Vagina (tissue), 2 donors: ENCODE measurements around the gene BIRC6. TPM values are rescaled to one million over a fixed set of nuclear protein-coding genes. Genes with fewer than 3 reads are reported as not detected.

Experiments used
- DNase-seq, 2 donors: peaks; one replicate each; pipeline ENCODE4 v3.0.0-alpha.2; 2017; ENCODE audit errors: extremely low spot score in 2 of 2
- H3K27ac ChIP-seq: fragments of 200-600 bp; sonication (generic); one replicate; pipeline ENCODE4 v1.5.1; 2019
- H3K27me3 ChIP-seq: fragments of 200-600 bp; sonication (generic); one replicate; pipeline ENCODE4 v1.5.1; 2019
- H3K36me3 ChIP-seq, 2 donors: fragments of 200-600 bp; sonication (generic); one replicate each; pipeline ENCODE4 v1.5.1; 2017 to 2019
- H3K4me1 ChIP-seq: fragments of 200-600 bp; sonication (generic); one replicate; pipeline ENCODE4 v1.5.1; 2019
- H3K4me3 ChIP-seq, 2 donors: fragments of 200-600 bp; sonication (generic); 1 replicate in 1 of 2; 2 replicates in 1 of 2; pipeline ENCODE4 v1.5.1; 2016 to 2019
- H3K9me3 ChIP-seq: fragments of 200-600 bp; sonication (generic); one replicate; pipeline ENCODE4 v1.5.1; 2019
- CTCF ChIP-seq, 3 experiments: fragments of 450-650 bp in 2 of 3; fragments of 200-600 bp in 1 of 3; sonication (generic) in 1 of 3; IDR thresholded peaks; one replicate each; pipeline ENCODE4 v1.5.1; 2017 to 2019; ENCODE audit warnings: antibody characterized with exemption in 3 of 3, mild to moderate bottlenecking in 2 of 3, moderate library complexity in 2 of 3
- POLR2A ChIP-seq, 2 donors: fragments of 450-650 bp; IDR thresholded peaks; one replicate each; pipeline ENCODE4 v1.6.1; 2017; ENCODE audit warnings: antibody characterized with exemption in 2 of 2, mild to moderate bottlenecking in 2 of 2, moderate library complexity in 2 of 2
- POLR2AphosphoS5 ChIP-seq, 2 donors: sonication (generic); formaldehyde crosslinking; IDR thresholded peaks; one replicate each; pipeline ENCODE4 v1.9.0; 2017; ENCODE audit warnings: antibody characterized with exemption in 2 of 2, mild to moderate bottlenecking in 2 of 2, low read depth in 1 of 2; ENCODE audit not compliant: insufficient read depth in 1 of 2
- intact Hi-C: fragments of 100-400 bp; cut with DNase I; formaldehyde crosslinking; loops from one replicate; pipeline ENCODE4 v1.15.1; 2023
- total RNA-seq: library from RNA; depleted of rRNA; stranded (reverse); fragments of >200 nt; gene quantifications from one replicate; pipeline ENCODE4 v1.2.3, GENCODE V29; 2016

The BIRC6 gene
- total RNA-seq, 1 donor from 2014 or later = 92.8 TPM

DNA sequence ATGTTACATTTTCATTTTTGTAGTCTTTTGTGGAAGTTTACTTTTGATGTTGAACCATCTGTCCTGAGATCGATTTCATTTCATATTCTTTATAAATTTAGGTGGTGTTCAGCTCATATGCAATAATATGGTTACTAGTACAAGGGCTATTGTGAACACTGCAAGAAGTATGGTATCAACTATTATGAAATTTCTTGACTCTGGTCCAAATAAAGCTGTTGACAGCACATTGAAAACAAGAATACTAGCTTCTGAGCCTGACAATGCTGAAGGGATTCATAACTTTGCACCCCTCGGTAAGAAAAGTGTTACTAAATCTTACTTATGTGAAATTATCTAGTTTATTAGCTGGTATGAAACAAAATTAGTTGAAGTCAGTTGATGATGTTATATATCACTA, 146.1 kb downstream of the BIRC6 start:
- H3K27me3 ChIP-seq = no peaks in the 10 kb centered on the region
- no peak for TF ChIP-seq POLR2A (IDR thresholded peaks at IDR 0.05)
- TF ChIP-seq CTCF (IDR thresholded peaks at IDR 0.05) = no peak
- TF ChIP-seq POLR2AphosphoS5 (IDR thresholded peaks at IDR 0.05; ENCODE audit: insufficient read depth in 1 of 2, low read depth in 1 of 2) = no peak
- H3K4me3 ChIP-seq = no peak overlapping the region
- no peak for DNase-seq
- H3K27ac ChIP-seq = no peak overlapping the region
- no peaks in the 10 kb centered on the region for H3K4me1 ChIP-seq
- H3K9me3 ChIP-seq = no peaks in the 10 kb centered on the region
- intact Hi-C loops = no loop called here
- peaks cover 0 to 50% of the 10 kb centered on the region in 2 donors for H3K36me3 ChIP-seq

DNA sequence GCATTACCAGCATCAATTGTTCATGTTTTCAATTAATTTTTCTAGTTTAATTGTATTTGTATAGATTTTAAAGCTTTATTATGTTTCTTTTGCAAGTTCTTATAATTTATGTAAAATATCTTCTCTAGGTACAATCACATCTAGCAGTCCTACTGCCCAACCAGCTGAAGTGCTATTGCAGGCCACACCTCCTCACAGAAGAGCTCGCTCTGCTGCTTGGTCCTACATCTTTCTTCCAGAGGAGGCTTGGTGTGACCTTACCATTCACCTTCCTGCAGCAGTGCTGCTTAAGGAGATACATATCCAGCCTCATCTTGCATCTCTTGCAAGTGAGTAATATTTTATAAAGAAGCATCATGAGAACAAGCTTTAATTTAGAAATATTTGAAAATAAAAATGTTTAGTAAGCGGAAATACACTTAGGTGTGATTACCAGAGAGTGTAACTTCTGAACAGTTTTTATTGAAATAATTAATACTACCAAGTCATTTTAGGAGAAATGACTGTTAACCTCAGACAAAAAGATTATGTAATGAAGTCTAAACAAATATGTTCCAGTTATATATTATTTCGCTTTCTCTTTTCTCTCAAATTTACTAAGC, 148.2 kb downstream of the BIRC6 start:
- Histone ChIP-seq H3K27ac (no peak overlapping the region), H3K4me1 (no peaks in the 10 kb centered on the region), H3K4me3 (no peak overlapping the region), H3K27me3 (no peaks in the 10 kb centered on the region), H3K9me3 (no peaks in the 10 kb centered on the region), H3K36me3 (peaks cover 0 to 58% of the 10 kb centered on the region in 2 donors)
- intact Hi-C loops = no loop called here
- DNase-seq = no peak
- TF ChIP-seq POLR2AphosphoS5 (IDR thresholded peaks at IDR 0.05; ENCODE audit: insufficient read depth in 1 of 2, low read depth in 1 of 2) (no peak), CTCF (IDR thresholded peaks at IDR 0.05) (no peak)

DNA sequence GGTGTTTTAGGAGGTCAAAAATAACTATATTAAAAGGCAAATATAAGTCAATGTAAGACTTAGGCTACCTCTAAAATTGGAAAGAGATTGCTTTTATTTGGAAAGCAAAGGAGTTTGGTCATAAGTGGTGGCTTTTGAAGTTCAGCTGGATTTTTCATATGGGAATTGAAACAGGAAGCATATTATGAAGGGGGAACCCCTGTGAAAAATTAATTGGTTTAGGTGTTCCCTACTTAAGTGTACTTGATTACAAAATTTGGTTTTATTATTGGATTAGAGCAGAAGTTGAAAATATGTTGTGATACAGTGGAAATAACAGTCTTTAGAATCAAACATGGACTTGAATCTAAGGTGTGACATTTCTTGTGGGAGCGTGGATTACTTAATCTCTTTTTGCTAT, 149.6 kb downstream of the BIRC6 start:
- no peaks in the 10 kb centered on the region for H3K9me3 ChIP-seq
- TF ChIP-seq POLR2A (IDR thresholded peaks at IDR 0.05) (no peak), POLR2AphosphoS5 (IDR thresholded peaks at IDR 0.05; ENCODE audit: insufficient read depth in 1 of 2, low read depth in 1 of 2) (no peak), CTCF (IDR thresholded peaks at IDR 0.05) (no peak)
- no peaks in the 10 kb centered on the region for H3K27me3 ChIP-seq
- no peaks in the 10 kb centered on the region for H3K4me1 ChIP-seq
- no peak overlapping the region for H3K4me3 ChIP-seq
- no peak overlapping the region for H3K27ac ChIP-seq
- intact Hi-C loops = no loop called here
- no peak for DNase-seq
- peaks cover 0 to 51% of the 10 kb centered on the region in 2 donors for H3K36me3 ChIP-seq

DNA sequence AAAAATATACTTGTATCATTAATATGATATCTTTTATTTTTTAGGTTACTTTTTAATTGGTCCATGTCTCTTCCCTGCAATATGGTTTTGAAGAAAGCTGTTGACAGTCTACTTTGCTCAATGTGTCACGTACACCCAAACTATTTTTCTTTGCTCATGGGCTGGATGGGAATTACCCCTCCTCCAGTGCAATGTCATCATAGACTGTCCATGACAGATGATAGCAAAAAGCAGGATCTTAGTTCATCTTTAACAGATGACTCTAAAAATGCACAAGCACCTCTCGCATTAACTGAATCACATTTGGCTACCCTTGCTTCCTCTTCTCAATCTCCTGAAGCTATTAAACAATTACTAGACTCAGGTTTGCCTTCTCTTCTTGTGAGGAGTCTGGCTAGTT, 158.1 kb downstream of the BIRC6 start:
- Histone ChIP-seq H3K36me3 (peaks cover 5 to 47% of the 10 kb centered on the region in 2 donors), H3K9me3 (no peaks in the 10 kb centered on the region), H3K4me3 (no peak overlapping the region), H3K27ac (no peak overlapping the region), H3K27me3 (no peaks in the 10 kb centered on the region), H3K4me1 (no peaks in the 10 kb centered on the region)
- no peak for DNase-seq
- intact Hi-C loops = no loop called here
- no peak for TF ChIP-seq CTCF (IDR thresholded peaks at IDR 0.05)
- no peak for TF ChIP-seq POLR2A (IDR thresholded peaks at IDR 0.05)
- no peak for TF ChIP-seq POLR2AphosphoS5 (IDR thresholded peaks at IDR 0.05; ENCODE audit: insufficient read depth in 1 of 2, low read depth in 1 of 2)

DNA sequence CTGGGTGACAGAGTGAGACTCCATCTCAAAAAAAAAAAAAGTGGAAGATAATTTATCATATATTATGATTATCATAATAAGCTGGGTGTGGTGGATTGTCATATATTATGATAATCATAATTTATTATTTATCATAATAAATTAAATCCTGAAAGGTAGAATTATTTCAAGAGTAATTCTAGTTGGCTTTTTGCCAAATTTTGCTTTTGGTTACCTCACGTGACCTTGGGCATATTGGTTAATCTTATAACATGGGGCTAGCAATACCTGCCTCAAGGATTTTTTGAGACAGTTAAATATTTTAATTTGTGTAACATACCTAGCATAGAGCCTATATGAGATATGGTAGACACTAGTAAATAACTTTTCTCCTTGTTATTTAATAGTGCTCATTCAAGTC, 159.7 kb downstream of the BIRC6 start:
- peaks cover 5 to 42% of the 10 kb centered on the region in 2 donors for H3K36me3 ChIP-seq
- no peaks in the 10 kb centered on the region for H3K4me1 ChIP-seq
- H3K9me3 ChIP-seq = no peaks in the 10 kb centered on the region
- no peak for DNase-seq
- H3K27ac ChIP-seq = no peak overlapping the region
- TF ChIP-seq POLR2AphosphoS5 (IDR thresholded peaks at IDR 0.05; ENCODE audit: insufficient read depth in 1 of 2, low read depth in 1 of 2) = no peak
- no peak for TF ChIP-seq CTCF (IDR thresholded peaks at IDR 0.05)
- no peak for TF ChIP-seq POLR2A (IDR thresholded peaks at IDR 0.05)
- H3K27me3 ChIP-seq = no peaks in the 10 kb centered on the region
- no peak overlapping the region for H3K4me3 ChIP-seq
- intact Hi-C loops = no loop called here
